GM19468 (cell line): ENCODE measurements around the gene MTFR2.

Experiments
- ATAC-seq: cut with Tn5 transposase; IDR thresholded peaks from one replicate; pipeline ENCODE4 v1.9.1; 2021; ENCODE audit warnings: mild to moderate bottlenecking, moderate library complexity, moderate number of reproducible peaks; ENCODE audit not compliant: unreplicated experiment; ENCODE audit errors: extremely low read depth

The MTFR2 gene

GRCh38 chr6:136249811-136250685, at the start of gene MTFR2:
Gene MTFR2 (minus strand): TSS chr6:136250311. CDS start chr6:136249099, 1,212 bp downstream.
- ATAC-seq, result peak; percentile 98

GRCh38 chr6:136294621-136295020, 44.5 kb upstream of the MTFR2 start:
- no peak for ATAC-seq

- no peak for ATAC-seq
Measured at GRCh38 chr6:136290410-136291010, 40.4 kb upstream of the MTFR2 start.

GRCh38 chr6:136289579-136290409, 39.7 kb upstream of the MTFR2 start, which contains the start of gene BCLAF1:
Gene BCLAF1 (minus strand): TSS chr6:136289846. CDS start chr6:136279866, 9,980 bp downstream.
- peak; percentile 94 for ATAC-seq

- no peak for ATAC-seq
Measured at GRCh38 chr6:136289327-136289578, 39.1 kb upstream of the MTFR2 start.

- no peak for ATAC-seq
Measured at GRCh38 chr6:136288566-136289326, 38.6 kb upstream of the MTFR2 start.

- ATAC-seq, result no peak
Measured at GRCh38 chr6:136284909-136285308, 34.8 kb upstream of the MTFR2 start.

GRCh38 chr6:136282906-136283305, 32.8 kb upstream of the MTFR2 start:
- ATAC-seq, result no peak

- no peak for ATAC-seq
Measured at GRCh38 chr6:136280032-136280609, 30.0 kb upstream of the MTFR2 start.

- no peak for ATAC-seq
Measured at GRCh38 chr6:136274062-136274461, 24.0 kb upstream of the MTFR2 start.

GRCh38 chr6:136265101-136265500, 15.0 kb upstream of the MTFR2 start:
- no peak for ATAC-seq

- no peak for ATAC-seq
Measured at GRCh38 chr6:136262940-136263339, 12.8 kb upstream of the MTFR2 start.

GRCh38 chr6:136254851-136255466, 4.8 kb upstream of the MTFR2 start:
- no peak for ATAC-seq

GRCh38 chr6:136253734-136254133, 3.6 kb upstream of the MTFR2 start:
- ATAC-seq, result no peak

GRCh38 chr6:136252441-136252840, 2.3 kb upstream of the MTFR2 start:
- no peak for ATAC-seq

GRCh38 chr6:136251394-136251793, 1.3 kb upstream of the MTFR2 start:
- no peak for ATAC-seq

GRCh38 chr6:136250686-136251008, 536 bp upstream of the MTFR2 start:
- no peak for ATAC-seq

GRCh38 chr6:136249336-136249735, 775 bp downstream of the MTFR2 start:
- no peak for ATAC-seq

GRCh38 chr6:136244061-136244616, 6.0 kb downstream of the MTFR2 start:
- ATAC-seq, result no peak
